OCI-LY1 (cell line): ENCODE measurements around the gene SYNDIG1.

Experiments used
- EZH2 ChIP-seq: fragments of 200-600 bp; sonication (generic), shearing (Covaris generic); IDR thresholded peaks from 2 replicates; pipeline ENCODE4 v1.8.0; 2017; ENCODE audit warnings: borderline replicate concordance, mixed run types, mild to moderate bottlenecking, antibody characterized with exemption, low read length, moderate library complexity, mixed read lengths
- TF ChIP-seq, protein P1 (sequence below): fragments of 200-600 bp; sonication (generic), shearing (Covaris generic); IDR thresholded peaks from 2 replicates; pipeline ENCODE4 v1.5.1; 2017; ENCODE audit warnings: mild to moderate bottlenecking, antibody characterized with exemption, low read length, moderate library complexity, mixed read lengths

DNA sequence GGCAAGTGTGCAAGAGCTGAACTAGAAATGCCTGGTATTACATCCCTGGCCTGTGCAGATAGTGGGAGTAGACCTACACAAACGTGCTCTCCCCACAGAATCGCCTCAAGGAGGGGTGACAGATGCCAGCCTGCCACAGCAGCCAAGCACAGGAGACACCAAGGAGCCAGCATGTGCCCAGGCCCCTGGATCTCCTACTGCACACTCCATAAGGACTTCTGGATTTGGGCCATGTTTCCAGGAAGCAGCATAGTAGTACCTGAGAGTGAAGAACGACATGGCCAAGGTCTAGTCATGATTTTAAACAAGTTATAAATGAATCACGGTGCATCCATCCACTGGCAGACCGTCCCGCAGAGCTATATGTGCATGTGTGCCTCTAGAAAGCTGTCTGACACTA is 232.2 kb downstream of the SYNDIG1 start:
- TF ChIP-seq, protein P1, sequence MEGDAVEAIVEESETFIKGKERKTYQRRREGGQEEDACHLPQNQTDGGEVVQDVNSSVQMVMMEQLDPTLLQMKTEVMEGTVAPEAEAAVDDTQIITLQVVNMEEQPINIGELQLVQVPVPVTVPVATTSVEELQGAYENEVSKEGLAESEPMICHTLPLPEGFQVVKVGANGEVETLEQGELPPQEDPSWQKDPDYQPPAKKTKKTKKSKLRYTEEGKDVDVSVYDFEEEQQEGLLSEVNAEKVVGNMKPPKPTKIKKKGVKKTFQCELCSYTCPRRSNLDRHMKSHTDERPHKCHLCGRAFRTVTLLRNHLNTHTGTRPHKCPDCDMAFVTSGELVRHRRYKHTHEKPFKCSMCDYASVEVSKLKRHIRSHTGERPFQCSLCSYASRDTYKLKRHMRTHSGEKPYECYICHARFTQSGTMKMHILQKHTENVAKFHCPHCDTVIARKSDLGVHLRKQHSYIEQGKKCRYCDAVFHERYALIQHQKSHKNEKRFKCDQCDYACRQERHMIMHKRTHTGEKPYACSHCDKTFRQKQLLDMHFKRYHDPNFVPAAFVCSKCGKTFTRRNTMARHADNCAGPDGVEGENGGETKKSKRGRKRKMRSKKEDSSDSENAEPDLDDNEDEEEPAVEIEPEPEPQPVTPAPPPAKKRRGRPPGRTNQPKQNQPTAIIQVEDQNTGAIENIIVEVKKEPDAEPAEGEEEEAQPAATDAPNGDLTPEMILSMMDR, result no peak
- TF ChIP-seq EZH2, result no peak
